Measurements from ENCODE around the gene ABTB2. TPM values are rescaled to one million over a fixed set of nuclear protein-coding genes. Genes with fewer than 3 reads are reported as not detected.

Gene ABTB2
- total RNA-seq, 2 donors from 2014 or later: 0.45 to 2.5 TPM

- ATAC-seq (replicated peaks): no peak
- Mint-ChIP-seq H3K27me3 (no peaks in the 10 kb centered on the region), H3K27ac (no peak overlapping the region), H3K36me3 (ENCODE audit: low read depth) (peaks cover 100% of the 10 kb centered on the region), H3K4me1 (peaks cover 5% of the 10 kb centered on the region), H3K4me3 (no peak overlapping the region), H3K9me3 (no peaks in the 10 kb centered on the region)
These were observed 232.7 kb downstream of the ABTB2 start for GRCh38 chr11:34124885-34125668.

- no peak overlapping the region for H3K27ac Mint-ChIP-seq
- no peak overlapping the region for H3K4me3 Mint-ChIP-seq
- no peaks in the 10 kb centered on the region for H3K27me3 Mint-ChIP-seq
- H3K9me3 Mint-ChIP-seq: no peaks in the 10 kb centered on the region
- peaks cover 99% of the 10 kb centered on the region for H3K36me3 Mint-ChIP-seq (ENCODE audit: low read depth)
- peaks cover 5% of the 10 kb centered on the region for H3K4me1 Mint-ChIP-seq
- ATAC-seq (replicated peaks): no peak
These were observed 237.2 kb downstream of the ABTB2 start for GRCh38 chr11:34120651-34121050.

- Mint-ChIP-seq H3K4me3 (no peak overlapping the region), H3K9me3 (no peaks in the 10 kb centered on the region), H3K4me1 (peaks cover 7% of the 10 kb centered on the region), H3K27me3 (no peaks in the 10 kb centered on the region), H3K27ac (no peak overlapping the region), H3K36me3 (ENCODE audit: low read depth) (peaks cover 99% of the 10 kb centered on the region)
- ATAC-seq (replicated peaks): no peak
These were observed 243.3 kb downstream of the ABTB2 start for GRCh38 chr11:34114471-34114870.

- no peaks in the 10 kb centered on the region for H3K9me3 Mint-ChIP-seq
- H3K27me3 Mint-ChIP-seq: no peaks in the 10 kb centered on the region
- ATAC-seq (replicated peaks): no peak
- peaks cover 99% of the 10 kb centered on the region for H3K36me3 Mint-ChIP-seq (ENCODE audit: low read depth)
- no peak overlapping the region for H3K4me3 Mint-ChIP-seq
- peaks cover 12% of the 10 kb centered on the region for H3K4me1 Mint-ChIP-seq
- H3K27ac Mint-ChIP-seq: no peak overlapping the region
These were observed 243.8 kb downstream of the ABTB2 start for GRCh38 chr11:34114014-34114413.

GRCh38 chr11:34111722-34112270, 246.0 kb downstream of the ABTB2 start:
- no peak for ATAC-seq (replicated peaks)
- Mint-ChIP-seq H3K4me3 (no peak overlapping the region), H3K36me3 (ENCODE audit: low read depth) (peaks cover 99% of the 10 kb centered on the region), H3K9me3 (no peaks in the 10 kb centered on the region), H3K4me1 (peaks cover 13% of the 10 kb centered on the region), H3K27me3 (no peaks in the 10 kb centered on the region), H3K27ac (no peak overlapping the region)

GRCh38 chr11:34105957-34106504, 251.8 kb downstream of the ABTB2 start:
- ATAC-seq (replicated peaks): no peak
- Mint-ChIP-seq H3K36me3 (ENCODE audit: low read depth) (peaks cover 77% of the 10 kb centered on the region), H3K9me3 (no peaks in the 10 kb centered on the region), H3K27me3 (no peaks in the 10 kb centered on the region), H3K4me3 (peak overlapping the region; percentile 96), H3K4me1 (peaks cover 27% of the 10 kb centered on the region), H3K27ac (peak overlapping the region; percentile 99)

GRCh38 chr11:34105079-34105956, 252.5 kb downstream of the ABTB2 start, which contains the start of gene NAT10:
NAT10 (plus strand) TSS chr11:34105629; CDS start chr11:34108226, 2,597 bp downstream.
- H3K27ac Mint-ChIP-seq: peak within 1 kb of the TSS; percentile 99
- peak; percentile 94 for ATAC-seq (replicated peaks)
- no peaks in the 10 kb centered on the region for H3K9me3 Mint-ChIP-seq
- peaks cover 27% of the 10 kb centered on the region for H3K4me1 Mint-ChIP-seq
- H3K4me3 Mint-ChIP-seq: peak within 1 kb of the TSS; percentile 96
- peaks cover 77% of the 10 kb centered on the region for H3K36me3 Mint-ChIP-seq (ENCODE audit: low read depth)
- H3K27me3 Mint-ChIP-seq: no peaks in the 10 kb centered on the region

- H3K9me3 Mint-ChIP-seq: no peaks in the 10 kb centered on the region
- no peaks in the 10 kb centered on the region for H3K27me3 Mint-ChIP-seq
- peaks cover 77% of the 10 kb centered on the region for H3K36me3 Mint-ChIP-seq (ENCODE audit: low read depth)
- no peak for ATAC-seq (replicated peaks)
- H3K4me3 Mint-ChIP-seq: peak overlapping the region; percentile 96
- H3K27ac Mint-ChIP-seq: peak overlapping the region; percentile 99
- H3K4me1 Mint-ChIP-seq: peaks cover 27% of the 10 kb centered on the region
These were observed 253.1 kb downstream of the ABTB2 start for GRCh38 chr11:34104680-34105078.

Other genes with a start within 250 kb of the ABTB2 start
- 10 to 100 TPM; 12.4 to 25.6 TPM for gene CAT, start 80.9 kb upstream of the ABTB2 start, total RNA-seq
- gene ELF5, start 155.8 kb upstream of the ABTB2 start, total RNA-seq: not detected